AG10803 (cell line): ENCODE measurements around the gene ERP29.

Source experiments
- DNase-seq: peaks from one replicate; pipeline ENCODE4 v3.0.0; 2010; ENCODE audit warnings: low read depth
- H3K4me3 ChIP-seq: 2 replicates; pipeline ENCODE4 v1.5.1; 2011; ENCODE audit warnings: mild to moderate bottlenecking, low read length, control low read depth
- CTCF ChIP-seq: conservative IDR thresholded peaks from 2 replicates; pipeline ENCODE4 v1.5.1; 2011; ENCODE audit warnings: mild to moderate bottlenecking, low read length, control low read depth, inconsistent platforms

Gene ERP29

GRCh38 chr12:112013601-112014402, 576 bp downstream of the ERP29 start:
- no peak for TF ChIP-seq CTCF
- peak; percentile 67 for DNase-seq
- H3K4me3 ChIP-seq: peak overlapping the region; percentile 95

GRCh38 chr12:112015938-112016337, 2.7 kb downstream of the ERP29 start:
- no peak for TF ChIP-seq CTCF
- no peak overlapping the region for H3K4me3 ChIP-seq
- no peak for DNase-seq

GRCh38 chr12:112017041-112017440, 3.8 kb downstream of the ERP29 start:
- no peak overlapping the region for H3K4me3 ChIP-seq
- no peak for DNase-seq
- no peak for TF ChIP-seq CTCF

- peak; percentile 58 for DNase-seq
- TF ChIP-seq CTCF: no peak
Measured at GRCh38 chr12:112018571-112019237, 5.5 kb downstream of the ERP29 start.

GRCh38 chr12:112020947-112021457, 7.8 kb downstream of the ERP29 start:
- no peak for TF ChIP-seq CTCF
- H3K4me3 ChIP-seq: no peak overlapping the region
- DNase-seq: no peak

More at GRCh38 chr12:112018571-112019237, 5.5 kb downstream of the ERP29 start:
- no peak overlapping the region for H3K4me3 ChIP-seq

GRCh38 chr12:112022241-112023016, 9.2 kb downstream of the ERP29 start:
- no peak for TF ChIP-seq CTCF
- no peak overlapping the region for H3K4me3 ChIP-seq
- DNase-seq: no peak
